K562 (cell line): ENCODE data around the gene RASL11A. TPM values are rescaled to one million over a fixed set of nuclear protein-coding genes. Genes with fewer than 3 reads are reported as not detected.

ENCODE experiments used
- ATAC-seq: fragments of 200-7000 bp; cut with Tn5 transposase; 3 replicates; pipeline ENCODE4 v1.9.1; 2020; ENCODE audit warnings: moderate library complexity
- BruUV-seq: library from RNA; stranded (reverse); fragments of 400-500 nt; replicated peaks from 2 replicates; lab custom pipeline; 2021; lab: Mats Ljungman, UMichigan
- CTCF ChIA-PET: fragments of 300-600 bp; formaldehyde crosslinking; extraction: SDS; loops from one replicate; lab custom pipeline; 2021; ENCODE audit warnings: low intra/inter-chr PET ratio; lab: Yijun Ruan, JAX
- POLR2A ChIA-PET: fragments of 300-600, 350-650 bp; sonication (Branson Sonifier 250); formaldehyde crosslinking; extraction: SDS; loops from one replicate; lab custom pipeline; 2021; ENCODE audit warnings: antibody characterized with exemption, inconsistent platforms; lab: Yijun Ruan, JAX
- DNase-seq, 4 experiments: peaks; one replicate each; pipeline versions ENCODE4 v3.0.0 to v3.0.0-alpha.2; 2011 to 2018; ENCODE audit warnings: low spot score in 3 of 4, mixed read lengths in 3 of 4; ENCODE audit errors: extremely low read depth in 1 of 4
- FAIRE-seq: peaks from 2 replicates; lab custom pipeline; 2011; peaks lifted over from hg19 to GRCh38; lab: Jason Lieb, UNC
- H2AFZ ChIP-seq: 2 replicates; pipeline ENCODE4 v1.6.0; 2011; ENCODE audit warnings: low read depth, low read length, control low read depth, inconsistent platforms
- H3K27ac ChIP-seq: fragments of 200-600 bp; 3 replicates; pipeline ENCODE4 v1.8.0; 2011; ENCODE audit warnings: low read depth, mild to moderate bottlenecking, control low read depth, inconsistent platforms, low read length, moderate library complexity, mixed read lengths; ENCODE audit errors: extremely low read depth
- H3K27me3 ChIP-seq, 2 experiments: fragments of 300-600 bp in 1 of 2; 2 replicates in 1 of 2; 3 replicates in 1 of 2; pipeline versions ENCODE4 v1.6.0 to v1.8.0; 2011; ENCODE audit warnings: inconsistent platforms in 2 of 2, low read length in 2 of 2, mild to moderate bottlenecking in 1 of 2, mixed read lengths in 1 of 2, moderate library complexity in 1 of 2; ENCODE audit not compliant: control insufficient read depth in 2 of 2, insufficient read depth in 2 of 2
- H3K36me3 ChIP-seq: fragments of 300-600 bp; 3 replicates; pipeline ENCODE4 v1.8.0; 2011; ENCODE audit warnings: mild to moderate bottlenecking, low read length, inconsistent platforms; ENCODE audit not compliant: control insufficient read depth, insufficient read depth
- H3K4me1 ChIP-seq, 2 experiments: fragments of 200-600 bp in 1 of 2; replicated peaks in 1 of 2; 2 replicates in 1 of 2; 3 replicates in 1 of 2; pipeline versions ENCODE4 v1.5.1 to v1.8.0; 2011; ENCODE audit warnings: inconsistent platforms in 2 of 2, low read length in 2 of 2, mild to moderate bottlenecking in 1 of 2, mixed read lengths in 1 of 2, moderate library complexity in 1 of 2; ENCODE audit not compliant: control insufficient read depth in 2 of 2, insufficient read depth in 2 of 2
- H3K4me2 ChIP-seq: 2 replicates; pipeline ENCODE4 v1.6.1; 2011; ENCODE audit warnings: low read length, control low read depth, inconsistent platforms, mixed read lengths; ENCODE audit not compliant: insufficient read depth
- H3K4me3 ChIP-seq: fragments of 200-600 bp; sonication (generic), shearing (Covaris generic); 2 replicates; pipeline ENCODE4 v1.5.1; 2016; ENCODE audit warnings: control low read depth, inconsistent platforms
- H3K79me2 ChIP-seq: fragments of 200-600 bp; 3 replicates; pipeline ENCODE4 v1.8.0; 2011; ENCODE audit warnings: low read length, inconsistent platforms; ENCODE audit not compliant: control insufficient read depth, insufficient read depth
- H3K9ac ChIP-seq, 2 experiments: 2 replicates each; pipeline versions ENCODE4 v1.6.0 to v1.6.1; 2011; ENCODE audit warnings: low read depth in 2 of 2, low read length in 2 of 2, control low read depth in 1 of 2, inconsistent platforms in 1 of 2, mild to moderate bottlenecking in 1 of 2, mixed read lengths in 1 of 2; ENCODE audit not compliant: insufficient read depth in 1 of 2
- H3K9me1 ChIP-seq: one replicate; pipeline ENCODE4 v1.6.0; 2011; ENCODE audit warnings: inconsistent platforms, mild to moderate bottlenecking, low read length, moderate library complexity; ENCODE audit not compliant: control insufficient read depth, insufficient read depth
- H3K9me3 ChIP-seq: replicated peaks from 2 replicates; pipeline ENCODE4 v1.5.1; 2011; ENCODE audit warnings: low read depth, low read length, inconsistent platforms; ENCODE audit not compliant: control insufficient read depth, insufficient read depth
- H4K20me1 ChIP-seq: replicated peaks from 2 replicates; pipeline ENCODE4 v1.6.1; 2011; ENCODE audit warnings: low read length, inconsistent platforms, mixed read lengths; ENCODE audit not compliant: control insufficient read depth, insufficient read depth
- BACH1 ChIP-seq: fragments of 200-800 bp; sonication (Bioruptor generic); IDR thresholded peaks from 2 replicates; pipeline ENCODE4 v1.6.1; 2016; ENCODE audit warnings: missing genetic modification characterization, missing compliant biosample characterization
- GATAD2A ChIP-seq: fragments of 450-650 bp; IDR thresholded peaks from 2 replicates; pipeline ENCODE4 v1.6.1; 2017
- HIVEP1 ChIP-seq: fragments of 250-450 bp; sonication (Bioruptor Pico); IDR thresholded peaks from 2 replicates; pipeline ENCODE4 v1.4.0; 2020; ENCODE audit warnings: mild to moderate bottlenecking
- MAFG ChIP-seq: fragments of 450-650 bp; conservative IDR thresholded peaks from 2 replicates; pipeline ENCODE4 v1.6.1; 2016; ENCODE audit warnings: missing genetic modification characterization, missing compliant biosample characterization
- SMAD4 ChIP-seq: fragments of 250-450 bp; sonication (Bioruptor Pico); conservative IDR thresholded peaks from 2 replicates; pipeline ENCODE4 v1.8.0; 2021; ENCODE audit warnings: inconsistent platforms, mild to moderate bottlenecking, moderate library complexity
- SNIP1 ChIP-seq: fragments of 450-650 bp; IDR thresholded peaks from 2 replicates; pipeline ENCODE4 v1.7.1; 2017; ENCODE audit warnings: low read depth, mild to moderate bottlenecking
- SRSF3 ChIP-seq: fragments of 200-400 bp; formaldehyde crosslinking; IDR thresholded peaks from 2 replicates; pipeline ENCODE4 v1.6.1; 2016; ENCODE audit warnings: mild to moderate bottlenecking, low read length, moderate library complexity; ENCODE audit not compliant: insufficient read depth
- TEAD2 ChIP-seq: fragments of 450-650 bp; IDR thresholded peaks from 2 replicates; pipeline ENCODE4 v1.6.1; 2016; ENCODE audit warnings: missing genetic modification characterization, control low read depth, missing compliant biosample characterization
- TFAP4 ChIP-seq: sonication (generic); formaldehyde crosslinking; IDR thresholded peaks from 2 replicates; pipeline ENCODE4 v1.8.0; 2022; ENCODE audit warnings: missing genetic modification reagents, mild to moderate bottlenecking, moderate library complexity, borderline replicate concordance
- TOE1 ChIP-seq, 2 experiments: fragments of 450-650 bp in 1 of 2; sonication (generic) in 1 of 2; formaldehyde crosslinking in 1 of 2; IDR thresholded peaks; 2 replicates each; pipeline versions ENCODE4 v1.7.1 to v1.8.0; 2016 to 2022; ENCODE audit warnings: borderline replicate concordance in 2 of 2, mild to moderate bottlenecking in 2 of 2, antibody characterized with exemption in 1 of 2, inconsistent platforms in 1 of 2, low read depth in 1 of 2, missing genetic modification reagents in 1 of 2, moderate library complexity in 1 of 2
- ZNF445 ChIP-seq: fragments of 250-450 bp; sonication (Bioruptor Pico); IDR thresholded peaks from 2 replicates; pipeline ENCODE4 v1.4.0; 2020; ENCODE audit warnings: low read depth, mild to moderate bottlenecking, moderate library complexity
- ZNF584 ChIP-seq: fragments of 200-800 bp; sonication (Bioruptor generic); IDR thresholded peaks from 2 replicates; pipeline ENCODE4 v1.6.1; 2016; ENCODE audit warnings: low read depth, mild to moderate bottlenecking, missing genetic modification characterization, missing compliant biosample characterization
- in situ Hi-C: fragments of 300-500 bp; cut with MboI; formaldehyde crosslinking; loops from 4 replicates; pipeline ENCODE4 v1.15.0; 2018; ENCODE audit warnings: inconsistent platforms, mixed read lengths
- intact Hi-C: fragments of 100-400 bp; cut with micrococcal nuclease; formaldehyde crosslinking; loops from 2 replicates; pipeline ENCODE4 v1.14.2; 2022
- polyA plus RNA-seq, 8 experiments: library from polyadenylated mRNA; depleted of rRNA in 4 of 8; stranded (reverse) in 5 of 8; unstranded in 3 of 8; fragments of >200 nt; fragmentation: Nextera tagmentation in 2 of 8; fragmentation: Illumina TruSeq in 1 of 8; extraction: Ambion mirVana in 2 of 8; extraction: Trizol in 1 of 8; gene quantifications; 2 replicates each; pipeline versions ENCODE4 v1.2.1 to v1.2.3, GENCODE V29; 2011 to 2014; ENCODE audit warnings: inconsistent platforms in 1 of 8, missing spikeins in 1 of 8
- total RNA-seq, 7 experiments: library from RNA; depleted of rRNA in 6 of 7; stranded (reverse); fragments of >200 nt in 6 of 7; fragmentation: Illumina TruSeq in 2 of 7; extraction: Trizol in 2 of 7; gene quantifications; 2 replicates each; pipeline versions ENCODE4 v1.2.1 to v1.2.3, GENCODE V29; 2011 to 2021; ENCODE audit warnings: low replicate concordance in 1 of 7
- TF ChIP-seq, protein P1 (sequence below), 2 experiments: fragments of 450-650 bp in 1 of 2; sonication (generic) in 1 of 2; formaldehyde crosslinking in 1 of 2; IDR thresholded peaks in 1 of 2; conservative IDR thresholded peaks in 1 of 2; 2 replicates each; pipeline versions ENCODE4 v1.6.1 to v1.8.1; 2016 to 2023; ENCODE audit warnings: mild to moderate bottlenecking in 2 of 2, moderate library complexity in 2 of 2, inconsistent platforms in 1 of 2, missing genetic modification reagents in 1 of 2

Gene RASL11A
- total and polyA plus RNA-seq, 9 of the 15 experiments (the other 6 are each of a cell fraction or from before 2014, with no cell fraction given) = 0.11 to 2.2 (median 1.5) TPM; not detected in 1

GRCh38 chr13:27313770-27314169 lies 43.1 kb downstream of the RASL11A start (continued):
- TF ChIP-seq BACH1 (tag) (no peak), GATAD2A (no peak), SRSF3 (no peak)
- TF ChIP-seq, protein P1, sequence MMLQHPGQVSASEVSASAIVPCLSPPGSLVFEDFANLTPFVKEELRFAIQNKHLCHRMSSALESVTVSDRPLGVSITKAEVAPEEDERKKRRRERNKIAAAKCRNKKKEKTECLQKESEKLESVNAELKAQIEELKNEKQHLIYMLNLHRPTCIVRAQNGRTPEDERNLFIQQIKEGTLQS (IDR thresholded peaks at IDR 0.05) = no peak
- TF ChIP-seq, protein P1 (CRISPR knock-in tag; conservative IDR thresholded peaks at IDR 0.05) = no peak

- Histone ChIP-seq H3K79me2 (no peaks in the 10 kb centered on the region), H3K36me3 (no peaks in the 10 kb centered on the region), H3K9ac (no peak overlapping the region), H3K4me1 (no peaks in the 10 kb centered on the region), H3K4me3 (no peak overlapping the region), H3K27ac (no peak overlapping the region), H4K20me1 (no peaks in the 10 kb centered on the region), H2AFZ (no peak overlapping the region), H3K4me2 (no peak overlapping the region), H3K9me3 (no peaks in the 10 kb centered on the region), H3K27me3 (peaks cover 9 to 14% of the 10 kb centered on the region in 2 experiments; a peak in 4 of 5 replicates), H3K9me1 (no peaks in the 10 kb centered on the region)
- FAIRE-seq (no peak), DNase-seq (no peak), ATAC-seq (no peak)
- intact Hi-C loops = no loop called here
- POLR2A ChIA-PET = no interaction called here
- CTCF ChIA-PET = no interaction called here
- TF ChIP-seq TEAD2 (no peak), TFAP4 (CRISPR knock-in tag) (no peak), ZNF584 (CRISPR knock-in tag) (no peak), TOE1 (IDR thresholded peaks at IDR 0.05; ENCODE audit: borderline replicate concordance) (no peak), TOE1 (CRISPR knock-in tag; IDR thresholded peaks at IDR 0.05; ENCODE audit: borderline replicate concordance, low read depth) (no peak), SMAD4 (CRISPR knock-in tag) (no peak), HIVEP1 (CRISPR knock-in tag) (no peak), SNIP1 (no peak), MAFG (tag) (no peak), ZNF445 (no peak)
- no TSS peak for BruUV-seq
- in situ Hi-C loops = no loop called here
Measured at GRCh38 chr13:27319404-27319803, 48.8 kb downstream of the RASL11A start.
